GM18520 (cell line): ENCODE data around the gene MBTPS1.

Experiments
- ATAC-seq: cut with Tn5 transposase; IDR thresholded peaks from one replicate; pipeline ENCODE4 v1.9.1; 2021; ENCODE audit not compliant: unreplicated experiment

The MBTPS1 gene

GRCh38 chr16:84104231-84104630 is 12.5 kb downstream of the MBTPS1 start:
- no peak for ATAC-seq

DNA sequence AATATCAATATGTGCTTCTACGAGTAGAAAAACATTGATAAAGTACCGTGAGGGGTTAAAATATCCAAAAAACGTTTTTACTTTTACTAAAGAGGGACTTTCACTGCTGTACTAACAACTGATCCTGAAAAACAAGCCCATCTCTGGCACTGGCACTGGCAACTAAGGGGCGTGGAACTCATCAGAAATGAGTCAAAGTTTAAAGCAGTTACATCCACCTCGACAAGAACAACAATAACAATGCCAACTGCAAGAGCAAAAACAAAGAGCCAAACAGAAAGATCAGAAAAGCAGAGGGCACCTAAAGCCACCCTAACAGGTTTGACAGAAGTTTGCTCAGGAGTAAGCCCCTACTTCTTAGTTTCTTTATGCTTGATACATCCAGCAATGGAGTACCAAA is 13.1 kb downstream of the MBTPS1 start:
- ATAC-seq, result no peak

GRCh38 chr16:84098939-84099338 is 17.8 kb downstream of the MBTPS1 start:
- ATAC-seq, result no peak

DNA sequence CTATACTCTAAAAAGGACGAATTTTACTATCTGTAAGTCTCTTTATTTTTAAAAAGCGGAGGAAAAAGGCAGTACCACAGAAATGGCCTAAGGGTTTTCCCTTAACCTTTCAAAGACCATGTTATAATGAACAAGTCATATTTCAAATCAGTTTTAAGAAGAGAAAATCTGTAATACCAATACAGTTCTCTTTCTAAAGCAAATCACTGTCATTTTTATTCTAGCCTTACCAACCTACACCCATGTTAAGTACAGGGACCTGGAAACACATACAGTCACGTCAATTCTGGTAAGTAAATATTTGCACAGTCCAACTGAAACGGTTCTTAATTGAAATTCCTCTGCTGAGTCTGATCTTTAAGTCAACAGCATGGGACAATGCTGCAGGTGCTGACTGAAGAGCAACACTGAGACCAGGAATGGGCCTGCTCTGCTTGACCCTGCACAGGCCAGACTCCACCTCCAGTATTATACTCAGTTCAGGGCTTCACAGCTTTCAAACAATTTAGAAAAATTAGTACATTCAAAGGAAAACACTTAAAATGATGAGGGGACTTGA is 20.2 kb downstream of the MBTPS1 start:
- ATAC-seq, result no peak

- ATAC-seq, result no peak
Observed at GRCh38 chr16:84095466-84095865, 21.3 kb downstream of the MBTPS1 start.

GRCh38 chr16:84093879-84094270 is 22.9 kb downstream of the MBTPS1 start:
- no peak for ATAC-seq

DNA sequence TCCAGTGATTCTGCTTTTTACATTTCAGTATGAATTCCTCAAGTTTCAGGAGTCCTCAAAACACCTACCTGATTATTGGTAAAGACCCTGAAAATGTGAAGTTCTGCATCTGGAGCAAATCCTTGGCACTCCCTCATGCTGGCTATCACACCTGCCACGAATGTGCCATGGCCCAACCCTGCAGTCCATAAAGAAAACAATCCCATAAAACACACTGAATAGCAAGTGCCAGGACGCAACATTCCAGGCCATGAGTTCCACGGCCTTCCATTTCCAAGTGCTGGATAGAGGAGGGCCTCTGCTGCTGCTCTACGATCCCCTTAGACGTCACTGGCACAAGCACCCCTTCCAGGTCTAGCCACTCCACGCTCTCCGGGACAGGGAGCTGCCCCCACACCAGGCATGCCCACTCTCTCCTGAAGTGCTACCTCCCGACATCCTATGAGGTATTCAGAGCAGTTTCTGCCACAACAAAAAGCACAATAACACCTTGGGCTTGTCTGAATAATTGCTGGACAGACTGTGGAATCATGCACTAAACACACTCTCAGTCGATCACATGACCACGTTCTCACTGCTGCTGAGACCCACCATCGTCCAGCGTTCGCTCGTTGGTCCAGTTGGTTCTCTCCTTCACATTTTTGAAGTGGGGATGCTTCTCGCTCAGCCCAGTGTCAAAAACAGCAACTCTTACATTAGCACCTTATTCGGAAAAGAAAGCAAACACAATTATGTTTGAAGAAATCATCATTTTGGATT is 23.4 kb downstream of the MBTPS1 start:
- no peak for ATAC-seq

DNA sequence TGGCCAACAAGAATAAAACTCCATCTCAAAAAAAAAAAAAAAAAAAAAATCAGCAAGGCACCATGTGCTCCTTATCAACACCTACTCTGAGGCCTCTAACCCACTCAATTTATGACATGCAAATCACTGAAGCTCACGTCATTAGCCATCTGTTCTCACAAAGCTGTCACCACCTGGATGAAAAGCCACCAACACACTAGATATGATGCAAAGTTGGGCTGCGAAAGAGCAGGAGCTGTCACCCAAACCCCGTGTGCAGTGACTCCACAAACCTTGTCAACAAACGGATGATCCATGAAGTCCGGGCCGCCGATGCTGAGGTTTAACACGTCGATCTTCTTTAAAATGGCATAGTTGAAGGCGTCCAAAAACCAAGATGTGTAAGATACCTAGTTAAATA is 25.3 kb downstream of the MBTPS1 start:
- ATAC-seq, result no peak

DNA sequence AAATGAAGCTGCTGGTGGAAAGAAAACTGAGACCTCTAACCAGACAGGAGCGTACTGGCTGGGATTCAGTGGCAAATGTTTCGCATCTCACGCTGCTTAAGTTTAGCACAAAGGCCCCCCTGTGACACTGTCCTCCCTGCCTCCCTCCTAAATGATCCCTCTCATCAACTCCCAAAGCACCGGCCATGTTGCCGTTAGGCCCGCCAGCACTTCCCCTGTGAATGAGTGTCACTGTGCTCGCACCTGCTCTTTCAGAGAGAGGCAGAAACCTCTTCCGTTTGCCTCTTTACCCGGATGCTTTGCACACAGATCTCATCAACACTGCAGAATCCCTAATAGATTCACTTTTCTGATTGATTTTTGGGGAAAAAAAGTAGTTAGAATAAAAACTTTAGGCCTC is 26.5 kb downstream of the MBTPS1 start:
- ATAC-seq, result no peak

DNA sequence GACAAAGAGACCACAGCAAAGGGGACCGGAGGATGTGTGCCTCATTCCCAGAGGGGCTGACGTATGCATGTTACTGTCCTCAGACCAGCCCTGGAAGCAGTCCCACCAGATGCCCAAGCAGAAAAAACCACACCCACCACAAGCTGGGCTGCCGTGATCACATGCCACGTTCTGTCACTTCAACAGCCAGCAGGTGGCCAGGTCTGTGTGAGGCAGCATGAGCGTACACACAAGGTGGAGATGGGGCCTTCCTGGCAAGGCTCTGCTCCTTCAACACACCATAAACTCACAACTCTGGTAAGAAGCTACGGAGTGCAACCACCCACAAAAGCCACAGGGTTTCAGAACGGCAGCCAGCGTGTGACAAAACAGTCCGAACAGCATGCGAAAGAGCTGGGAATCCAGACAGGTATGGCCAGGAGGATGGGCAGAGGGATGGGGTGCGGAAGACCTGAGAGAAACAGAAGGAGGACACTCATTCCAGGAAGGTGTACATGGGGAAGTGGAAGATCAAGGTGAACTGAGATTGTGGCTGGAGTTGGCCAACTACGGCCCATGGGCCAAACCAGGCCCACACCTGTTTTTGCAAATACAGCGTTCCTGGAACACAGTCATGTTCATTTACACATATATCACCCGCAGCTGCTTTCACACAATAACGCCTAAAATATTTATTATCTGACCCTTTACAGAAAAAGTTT is 27.9 kb downstream of the MBTPS1 start:
- ATAC-seq, result peak; percentile 60

DNA sequence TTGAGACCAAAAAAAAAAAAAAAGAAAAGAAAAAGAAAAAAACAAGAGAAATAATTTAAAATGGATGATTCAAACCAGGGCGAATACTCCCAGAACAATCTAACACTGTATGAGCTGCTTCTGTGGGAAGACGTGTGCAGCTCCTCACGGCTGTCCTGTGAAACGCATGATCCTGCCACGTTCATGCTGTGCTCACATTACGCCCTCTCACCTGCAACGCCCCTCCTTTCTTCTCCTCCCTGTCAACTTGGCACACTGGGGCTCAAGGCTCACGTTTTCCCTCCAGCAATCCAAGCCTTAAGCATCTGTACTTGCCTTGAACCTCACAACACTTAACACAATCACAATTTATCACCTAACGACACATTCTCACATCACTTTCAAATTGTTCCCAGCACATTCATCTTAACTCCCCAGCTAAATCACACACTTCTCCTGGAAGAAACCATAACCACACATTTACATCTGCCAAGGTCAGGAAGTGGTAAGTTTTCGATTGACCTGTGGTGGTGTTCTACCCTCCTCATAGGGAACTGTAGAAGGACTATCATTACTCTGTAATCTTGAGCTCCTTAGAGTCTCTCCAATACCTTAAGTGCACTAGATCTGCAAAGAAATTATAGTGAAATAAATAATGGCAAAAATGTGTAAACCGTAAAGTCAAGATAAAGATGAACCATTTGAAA is 29.1 kb downstream of the MBTPS1 start:
- no peak for ATAC-seq

GRCh38 chr16:84087001-84087400 is 29.7 kb downstream of the MBTPS1 start:
- no peak for ATAC-seq

DNA sequence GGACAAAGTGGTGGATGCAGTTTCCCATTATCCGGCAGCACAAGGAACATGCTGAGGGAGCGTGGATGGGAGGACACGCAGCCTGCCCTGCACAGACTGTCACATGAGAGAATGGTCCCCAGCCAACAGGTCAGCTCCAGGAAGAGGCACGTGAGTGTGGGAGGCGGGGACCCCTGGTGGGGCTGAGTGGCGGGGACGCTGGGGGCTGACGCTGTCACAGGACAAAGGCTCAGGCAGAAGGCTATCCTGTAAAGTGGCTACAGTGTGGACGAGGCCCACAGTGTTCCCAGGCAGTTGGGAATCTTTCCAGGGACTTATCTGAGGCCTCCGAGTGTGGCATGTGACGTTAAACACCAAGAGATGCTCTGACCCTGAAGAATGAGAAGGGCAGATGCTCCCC is 30.4 kb downstream of the MBTPS1 start:
- no peak for ATAC-seq

DNA sequence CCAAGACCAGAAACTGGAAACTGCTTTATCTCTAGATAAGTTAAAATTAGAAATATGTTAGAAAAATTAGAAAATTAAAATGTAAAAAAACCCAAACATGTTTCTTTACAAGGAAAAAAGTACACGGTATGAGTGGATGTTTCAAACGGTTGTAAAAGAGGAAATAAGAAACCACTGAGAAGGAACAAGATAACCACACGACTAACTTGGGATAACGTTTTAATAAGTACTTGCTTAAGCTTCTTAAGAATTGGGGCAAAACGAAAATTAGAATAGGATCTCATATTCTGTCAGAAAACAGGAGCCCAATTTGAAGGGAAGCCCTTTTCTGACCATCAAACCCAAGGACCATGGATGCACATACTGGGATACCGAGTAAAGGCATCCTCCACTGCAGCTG is 31.0 kb downstream of the MBTPS1 start:
- no peak for ATAC-seq

- ATAC-seq, result no peak
Observed at GRCh38 chr16:84085271-84085667, 31.5 kb downstream of the MBTPS1 start.

DNA sequence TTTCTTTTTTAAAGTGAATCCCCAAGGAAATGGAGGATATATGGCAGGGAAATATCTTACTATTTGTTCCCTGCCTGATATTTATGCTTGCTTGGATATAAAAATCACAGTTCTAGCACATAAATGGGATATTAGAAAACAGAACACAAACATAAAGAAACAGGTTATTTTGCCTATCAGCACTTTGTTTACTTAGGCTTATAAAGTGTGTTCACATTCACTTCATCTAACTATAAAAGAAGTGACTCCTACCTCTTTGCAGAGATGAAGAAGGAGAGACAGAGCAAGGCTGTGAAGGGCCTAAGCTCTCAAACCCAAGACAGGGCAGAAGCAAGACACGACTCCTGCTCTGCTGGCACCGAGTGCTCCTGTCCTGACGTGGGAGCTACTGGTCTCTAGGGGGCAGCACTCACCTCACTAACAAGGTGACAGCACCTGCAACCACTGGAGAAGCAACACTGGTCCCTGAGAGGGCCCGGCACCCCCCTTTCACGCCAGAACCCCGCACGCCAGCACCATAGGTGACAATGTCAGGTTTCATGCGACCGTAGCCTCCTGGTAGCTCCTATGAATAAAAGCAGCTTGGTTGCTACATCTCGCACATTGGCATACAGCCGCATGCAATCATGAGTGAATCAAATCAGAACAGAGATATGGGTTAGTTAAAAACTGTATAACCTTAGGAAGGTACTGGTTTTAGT is 32.0 kb downstream of the MBTPS1 start:
- ATAC-seq, result no peak

DNA sequence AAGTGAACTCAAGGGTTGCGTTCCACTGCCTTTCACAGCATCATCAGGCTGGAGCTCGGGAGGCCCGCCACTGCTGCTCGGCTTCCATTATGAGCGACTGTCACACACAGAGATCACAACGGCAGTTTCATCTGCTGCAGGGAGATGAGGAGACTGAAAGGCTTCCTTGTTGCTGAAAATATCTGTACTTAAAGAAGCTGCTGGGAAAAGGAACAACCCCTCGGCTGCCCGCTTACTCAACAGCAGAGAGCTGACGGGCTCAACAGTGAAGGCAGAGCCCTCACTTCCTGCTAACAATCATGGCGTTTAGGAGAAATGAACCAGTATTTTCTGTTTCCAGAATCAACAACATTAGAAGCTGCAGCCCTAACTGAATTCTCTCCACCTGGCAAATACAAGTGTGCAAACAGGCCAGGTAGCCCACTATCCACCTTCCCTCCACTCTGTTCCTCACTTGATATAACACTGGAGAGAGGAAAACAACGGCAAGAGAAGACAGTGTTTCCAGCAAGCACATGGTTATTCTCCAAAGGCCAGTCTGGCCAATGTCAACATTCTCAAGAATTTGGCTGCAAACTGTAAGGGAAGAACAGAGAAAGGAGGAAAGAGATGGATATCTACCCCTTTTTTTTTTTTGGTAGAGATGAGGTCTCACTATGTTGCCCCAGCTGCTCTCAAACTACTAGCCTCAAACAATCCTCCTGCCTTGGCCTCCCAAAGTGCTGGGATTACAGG is 33.7 kb downstream of the MBTPS1 start:
- no peak for ATAC-seq

DNA sequence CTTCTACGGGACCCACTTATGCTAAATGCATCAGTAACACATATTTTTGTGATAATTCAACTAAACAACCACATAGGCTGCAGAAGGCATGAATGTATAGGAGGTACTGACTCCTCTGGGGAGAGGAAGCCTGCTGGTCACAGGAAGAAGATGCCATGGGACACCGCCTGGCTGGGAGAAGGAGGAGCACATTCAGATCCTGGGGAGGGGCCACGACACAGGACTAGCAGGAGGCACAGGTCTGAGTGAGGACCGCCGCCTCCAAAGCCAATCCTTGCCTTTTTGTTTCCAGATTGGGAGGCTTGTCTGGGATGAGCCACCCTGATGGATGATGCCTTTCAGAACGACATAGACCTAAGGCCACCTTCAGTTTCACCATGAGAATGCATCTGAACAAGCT is 34.6 kb downstream of the MBTPS1 start:
- no peak for ATAC-seq

DNA sequence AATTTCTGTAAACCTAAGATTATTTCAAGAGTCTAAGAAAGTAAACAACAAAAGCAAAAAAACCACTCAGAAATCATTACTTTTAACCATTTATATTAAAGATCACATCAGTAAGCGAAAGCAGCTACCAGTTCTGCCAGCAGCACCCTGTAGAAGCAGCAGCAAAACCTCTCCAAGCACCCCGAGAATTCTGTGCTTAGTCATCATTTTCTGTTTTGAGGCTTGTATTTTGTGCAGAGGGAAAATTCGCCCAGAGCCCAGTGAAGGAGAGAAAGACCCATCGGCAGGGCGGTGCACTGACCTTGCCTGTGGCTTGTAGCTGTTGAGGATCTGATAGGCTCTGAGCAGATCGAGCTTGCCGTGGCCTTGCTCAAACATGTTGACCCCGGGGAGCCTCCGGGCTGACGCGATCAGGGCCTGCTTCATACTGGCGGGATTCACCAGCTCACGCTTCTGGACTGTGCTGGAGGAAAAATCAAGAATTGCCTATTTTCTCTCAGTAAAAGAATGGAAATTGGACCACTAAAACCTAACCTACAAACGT is 35.2 kb downstream of the MBTPS1 start:
- no peak for ATAC-seq

DNA sequence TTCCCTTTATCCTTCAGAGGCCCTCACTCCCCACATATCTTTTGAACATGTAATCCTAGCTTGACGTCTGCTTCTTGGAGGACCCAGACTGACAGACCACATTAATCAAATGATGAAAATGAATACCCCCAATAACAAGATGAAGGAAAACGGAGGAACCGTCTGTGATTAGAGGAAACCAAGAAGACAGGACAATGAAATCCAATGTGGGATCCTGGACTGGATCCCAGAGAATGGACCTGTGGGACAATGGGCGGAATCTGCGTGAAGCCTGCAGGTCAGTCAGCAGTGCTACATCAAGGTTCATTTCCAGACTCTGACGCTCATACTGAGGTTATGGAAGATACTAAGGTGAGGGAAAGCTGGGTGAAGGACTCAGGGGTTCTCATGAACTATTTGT is 35.9 kb downstream of the MBTPS1 start:
- no peak for ATAC-seq
